Bronchial epithelial cell (primary cell): Measurements from ENCODE around the gene MMEL1. TPM values are rescaled to one million over a fixed set of nuclear protein-coding genes. Genes with fewer than 3 reads are reported as not detected.

Experiments used
- total RNA-seq: library from RNA; depleted of rRNA; stranded (reverse); fragments of >200 nt; gene quantifications from 2 replicates; pipeline ENCODE4 v1.2.1, GENCODE V29; 2014

Gene MMEL1
- total RNA-seq, 1 donor from 2014 or later, result not detected

Other genes with a start within 250 kb of the MMEL1 start
- gene MORN1, start 241.5 kb downstream of the MMEL1 start, total RNA-seq, result 5.5 and 10.6 TPM in 2 replicates
- gene RER1, start 241.2 kb downstream of the MMEL1 start, total RNA-seq, result 94.8 and 104 TPM in 2 replicates
- 30.0 and 35.7 TPM in 2 replicates for gene PEX10, start 220.5 kb downstream of the MMEL1 start, total RNA-seq
- gene PLCH2, start 156.7 kb downstream of the MMEL1 start, total RNA-seq, result 64.2 and 93.2 TPM in 2 replicates
- gene PANK4, start 106.4 kb downstream of the MMEL1 start, total RNA-seq, result 29.2 and 29.3 TPM in 2 replicates
- 2.9 and 3.8 TPM in 2 replicates for gene HES5, start 102.8 kb downstream of the MMEL1 start, total RNA-seq
- gene TNFRSF14, start 76.6 kb downstream of the MMEL1 start, total RNA-seq, result 10.4 and 11.1 TPM in 2 replicates
- gene PRXL2B, start 46.2 kb downstream of the MMEL1 start, total RNA-seq, result 5.2 and 6.8 TPM in 2 replicates
- under 0.01 TPM in 2 replicates for gene TTC34, start 168.7 kb upstream of the MMEL1 start, total RNA-seq